ENCODE measurements around the gene C1D.

The C1D gene, protein sequence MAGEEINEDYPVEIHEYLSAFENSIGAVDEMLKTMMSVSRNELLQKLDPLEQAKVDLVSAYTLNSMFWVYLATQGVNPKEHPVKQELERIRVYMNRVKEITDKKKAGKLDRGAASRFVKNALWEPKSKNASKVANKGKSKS

GRCh38 chr2:68062680-68063387 is at the start of gene C1D:
Gene C1D (minus strand): TSS chr2:68063004. CDS start chr2:68047310, 15,694 bp downstream.
- DNase-seq, result peak; percentile 72 to 94

GRCh38 chr2:68110102-68110501 is 47.3 kb upstream of the C1D start:
- peak; percentile 18 to 51 for DNase-seq

DNA sequence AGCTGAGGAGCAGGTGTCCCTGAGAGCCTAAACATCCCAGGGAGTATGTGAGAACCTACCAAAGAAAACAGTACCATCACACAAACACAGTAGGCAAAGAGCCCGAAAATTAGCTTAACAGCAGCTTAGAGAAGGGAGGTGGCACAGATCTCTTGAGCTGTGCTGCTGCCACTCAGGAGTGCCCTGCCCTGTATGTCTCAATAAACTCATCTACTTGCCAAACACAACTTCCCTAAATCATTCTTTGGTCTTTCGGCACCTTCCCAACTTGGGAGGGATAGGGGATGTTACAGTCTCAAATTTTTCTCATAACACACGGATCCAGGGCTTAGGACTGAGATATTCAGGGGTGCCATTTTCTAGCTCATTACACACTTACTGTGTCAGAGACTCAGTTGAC is 45.3 kb upstream of the C1D start:
- DNase-seq, result no peak

- no peak for DNase-seq
Measured at GRCh38 chr2:68107475-68107874, 44.7 kb upstream of the C1D start.

- DNase-seq, result no peak
Measured at GRCh38 chr2:68104111-68104835, 41.5 kb upstream of the C1D start.

- DNase-seq, result no peak
Measured at GRCh38 chr2:68103709-68104055, 40.9 kb upstream of the C1D start.

- no peak for DNase-seq
Measured at GRCh38 chr2:68103030-68103708, 40.4 kb upstream of the C1D start.

GRCh38 chr2:68100189-68100588 is 37.4 kb upstream of the C1D start:
- DNase-seq, result no peak

DNA sequence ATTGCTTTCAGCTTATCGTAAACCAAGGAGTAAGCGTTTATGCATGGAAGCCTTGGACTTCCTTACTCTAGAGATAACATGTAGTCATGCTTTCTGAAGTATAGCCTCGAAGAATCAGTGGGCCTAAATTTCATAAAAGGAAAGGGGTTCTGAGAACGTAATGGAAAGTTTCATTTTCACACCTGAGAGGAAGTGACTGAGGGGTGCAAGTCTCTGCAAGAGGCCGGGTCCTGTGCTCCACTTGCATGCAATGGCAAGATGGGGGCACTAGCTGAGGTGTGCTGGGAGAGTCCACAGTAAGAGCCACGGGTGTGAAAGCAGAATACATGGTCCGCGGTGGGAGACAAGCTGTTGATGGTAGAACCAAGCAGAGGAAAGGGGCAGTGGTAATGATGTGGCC is 36.5 kb upstream of the C1D start:
- no peak for DNase-seq

DNA sequence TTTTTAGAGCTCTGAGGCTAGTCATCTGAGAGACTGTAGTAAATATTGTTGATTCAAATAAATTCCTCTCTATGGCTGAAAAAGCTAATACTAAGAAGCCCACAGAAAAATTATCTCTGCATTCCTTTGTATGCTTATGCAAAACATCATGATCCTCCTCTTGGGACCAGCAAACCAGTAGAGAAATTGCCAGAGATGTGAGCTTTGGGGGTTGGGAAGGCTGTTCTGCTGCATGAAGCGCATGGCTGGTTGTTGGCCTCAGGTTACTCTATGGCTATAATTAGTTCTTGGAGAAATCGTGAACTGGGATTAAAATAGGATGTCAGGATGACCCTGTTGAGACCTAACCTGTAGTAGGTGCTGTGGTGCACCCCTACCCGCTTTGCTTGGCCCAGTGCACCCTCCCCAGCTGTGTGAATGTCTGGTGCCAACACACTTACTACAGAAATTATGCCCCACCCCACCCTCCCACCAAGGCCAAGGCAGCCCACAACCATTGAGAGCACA is 35.5 kb upstream of the C1D start:
- DNase-seq, result peak; percentile 95

DNA sequence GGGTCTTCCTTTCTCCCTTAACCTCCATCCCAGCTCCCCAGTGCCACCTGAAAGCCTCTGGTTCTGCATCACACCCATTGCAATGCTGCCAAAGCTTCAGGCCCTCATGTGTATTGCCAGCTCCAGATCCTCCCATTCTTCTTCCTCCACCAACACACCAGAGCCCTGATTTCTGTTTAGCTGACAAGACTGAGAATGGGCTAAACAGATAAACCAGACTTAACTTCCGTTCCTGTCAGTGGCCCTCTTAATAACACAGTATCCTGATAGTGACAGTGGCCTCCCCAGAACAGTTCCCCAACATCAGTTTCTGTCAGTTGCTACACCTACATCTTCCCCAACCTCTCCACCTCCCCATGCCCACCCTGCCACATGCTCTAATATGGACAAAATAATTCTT is 31.3 kb upstream of the C1D start:
- DNase-seq, result no peak

DNA sequence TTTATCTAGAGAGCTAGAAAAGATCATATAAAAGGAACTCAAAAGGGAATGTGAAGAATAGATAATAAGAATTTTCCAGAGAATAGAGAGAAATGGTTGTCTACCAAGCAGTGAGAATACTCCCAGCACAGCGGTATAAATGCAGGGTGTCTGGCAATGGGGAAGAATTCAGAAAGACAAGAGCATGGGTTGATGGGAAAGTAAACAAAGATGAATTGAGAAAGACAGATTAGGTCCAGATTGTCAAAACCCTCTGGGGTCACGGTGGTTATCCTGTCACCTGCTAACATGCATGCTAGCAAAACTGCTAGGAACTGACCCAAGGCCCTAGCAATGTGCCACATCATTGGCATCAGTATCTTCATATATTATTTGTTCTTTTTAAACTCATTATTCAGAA is 30.8 kb upstream of the C1D start:
- no peak for DNase-seq

DNA sequence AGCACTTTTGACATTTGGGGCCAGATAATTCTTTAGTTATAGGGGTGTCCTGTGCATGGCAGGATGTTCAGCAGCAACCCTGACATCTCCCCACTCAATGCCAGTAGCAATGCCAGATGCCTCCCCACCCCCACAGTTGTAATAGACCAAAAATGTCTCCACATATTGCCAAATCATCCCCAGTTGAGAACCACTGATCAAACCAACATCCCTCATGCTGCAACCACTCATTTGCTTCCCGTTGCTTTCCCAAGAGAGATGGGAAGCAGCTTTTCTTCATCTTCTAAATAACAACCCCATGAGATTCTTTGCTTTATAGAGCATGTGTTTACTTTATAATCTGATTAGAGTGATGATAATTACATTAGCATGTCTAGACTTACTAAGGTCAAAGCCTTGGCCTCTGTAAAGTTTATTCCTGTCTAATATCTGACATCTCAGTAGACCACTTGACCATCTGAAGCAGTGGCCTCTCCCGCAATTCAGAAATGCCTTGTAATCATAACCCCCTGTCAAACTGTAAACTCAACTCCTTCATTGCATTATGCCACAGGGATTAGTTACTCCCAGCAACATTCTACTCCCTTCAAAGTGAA is 28.7 kb upstream of the C1D start:
- no peak for DNase-seq

DNA sequence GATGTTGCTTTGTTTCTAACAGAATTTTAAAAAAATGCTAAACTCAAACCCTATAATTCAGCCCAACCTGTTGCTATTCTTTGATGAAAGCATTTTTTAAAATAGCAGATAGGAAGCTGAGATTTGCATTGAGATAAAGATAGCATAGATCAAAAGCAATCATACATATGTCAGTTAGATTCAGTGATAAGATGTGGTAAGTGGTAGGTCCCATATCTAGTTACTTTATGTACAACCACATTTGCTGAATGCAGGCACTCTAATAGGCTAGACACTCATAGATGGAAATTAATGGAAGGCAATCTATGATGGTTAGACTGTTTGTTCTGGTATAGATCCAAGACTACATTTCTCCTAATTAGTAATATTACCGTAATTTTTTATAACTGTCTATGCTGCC is 27.2 kb upstream of the C1D start:
- DNase-seq, result peak; percentile 41 to 51

DNA sequence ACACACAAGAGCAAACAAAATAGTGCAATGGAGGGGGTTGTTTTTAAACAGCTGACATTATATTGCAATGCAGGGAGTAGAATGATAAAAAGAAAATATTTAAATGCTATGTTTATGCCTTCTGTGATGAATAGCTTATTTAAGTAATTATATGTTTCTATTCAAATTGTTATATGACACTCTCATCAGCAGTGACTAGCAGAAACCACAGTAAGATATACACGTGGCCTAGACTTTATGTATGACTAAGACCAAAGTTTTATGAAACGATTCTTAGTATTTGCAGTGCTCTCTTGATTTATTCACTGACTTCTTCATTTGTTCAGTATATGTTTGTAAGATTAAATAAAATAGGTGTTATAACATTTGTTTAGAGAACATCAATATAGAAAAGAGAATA is 26.1 kb upstream of the C1D start:
- DNase-seq, result peak; percentile 58 to 60

GRCh38 chr2:68086166-68086565 is 23.4 kb upstream of the C1D start:
- DNase-seq, result peak in 1 of 2 experiments; percentile 10

- DNase-seq, result no peak
Measured at GRCh38 chr2:68083346-68083745, 20.5 kb upstream of the C1D start.

DNA sequence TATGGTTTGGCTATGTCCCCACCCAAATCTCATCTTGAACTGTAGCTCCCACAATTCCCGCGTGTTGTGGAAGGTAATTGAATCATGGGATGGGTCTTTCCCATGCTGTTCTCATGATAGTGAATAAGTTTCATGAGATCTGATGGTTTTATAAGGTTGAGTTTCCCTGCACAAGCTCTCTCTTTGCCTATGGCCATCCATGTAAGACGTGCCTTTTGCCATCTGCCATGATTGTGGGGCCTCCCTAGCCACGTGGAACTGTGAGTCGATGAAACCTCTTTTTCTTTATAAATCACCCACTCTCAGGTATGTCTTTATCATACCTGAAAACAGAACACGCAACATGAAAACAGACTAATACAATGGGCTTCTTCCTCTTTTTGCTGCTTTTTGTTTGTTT is 11.2 kb upstream of the C1D start:
- DNase-seq, result no peak

DNA sequence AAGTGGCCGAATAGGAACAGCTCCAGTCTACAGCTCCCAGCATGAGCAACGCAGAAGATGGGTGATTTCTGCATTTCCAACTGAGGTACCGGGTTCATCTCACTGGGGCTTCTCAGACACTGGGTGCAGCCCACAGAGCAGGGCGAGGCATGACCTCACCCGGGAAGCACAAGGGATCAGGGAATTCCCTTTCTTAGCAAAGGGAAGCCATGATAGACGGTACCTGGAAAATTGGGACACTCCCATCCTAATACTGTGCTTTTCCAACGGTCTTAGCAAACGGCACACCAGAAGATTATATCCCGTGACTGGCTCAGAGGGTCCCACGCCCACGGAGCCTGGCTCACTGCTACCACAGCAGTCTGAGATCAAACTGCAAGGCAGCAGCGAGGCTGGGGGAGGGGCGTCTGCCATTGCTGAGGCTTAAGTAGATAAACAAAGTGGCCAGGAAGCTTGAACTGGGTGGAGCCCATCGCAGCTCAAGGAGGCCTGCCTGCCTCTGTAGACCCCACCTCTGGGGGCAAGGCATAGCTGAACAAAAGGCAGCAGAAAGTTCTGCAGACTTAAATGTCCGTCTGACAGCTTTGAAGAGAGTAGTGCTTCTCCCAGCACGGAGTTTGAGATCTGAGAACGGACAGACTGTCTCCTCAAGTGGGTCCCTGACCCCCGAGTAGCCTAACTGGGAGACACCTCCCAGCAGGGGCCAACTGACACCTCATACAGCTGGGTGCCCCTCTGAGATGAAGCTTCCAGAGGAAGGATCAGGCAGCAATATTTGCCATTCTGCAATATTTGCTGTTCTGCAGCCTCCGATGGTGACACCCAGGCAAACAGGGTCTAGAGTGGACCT is 1.2 kb upstream of the C1D start:
- peak in 1 of 2 experiments; percentile 20 for DNase-seq

GRCh38 chr2:68060652-68061051 is 2.2 kb downstream of the C1D start:
- no peak for DNase-seq

- no peak for DNase-seq
Measured at GRCh38 chr2:68059784-68060525, 2.8 kb downstream of the C1D start.
